OCI-LY1 (cell line): ENCODE results near the gene TBC1D4.

Source experiments
- EZH2 ChIP-seq: fragments of 200-600 bp; sonication (generic), shearing (Covaris generic); IDR thresholded peaks from 2 replicates; pipeline ENCODE4 v1.8.0; 2017; ENCODE audit warnings: borderline replicate concordance, mixed run types, mild to moderate bottlenecking, antibody characterized with exemption, low read length, moderate library complexity, mixed read lengths
- TF ChIP-seq, protein P1 (sequence below): fragments of 200-600 bp; sonication (generic), shearing (Covaris generic); IDR thresholded peaks from 2 replicates; pipeline ENCODE4 v1.5.1; 2017; ENCODE audit warnings: mild to moderate bottlenecking, antibody characterized with exemption, low read length, moderate library complexity, mixed read lengths

DNA sequence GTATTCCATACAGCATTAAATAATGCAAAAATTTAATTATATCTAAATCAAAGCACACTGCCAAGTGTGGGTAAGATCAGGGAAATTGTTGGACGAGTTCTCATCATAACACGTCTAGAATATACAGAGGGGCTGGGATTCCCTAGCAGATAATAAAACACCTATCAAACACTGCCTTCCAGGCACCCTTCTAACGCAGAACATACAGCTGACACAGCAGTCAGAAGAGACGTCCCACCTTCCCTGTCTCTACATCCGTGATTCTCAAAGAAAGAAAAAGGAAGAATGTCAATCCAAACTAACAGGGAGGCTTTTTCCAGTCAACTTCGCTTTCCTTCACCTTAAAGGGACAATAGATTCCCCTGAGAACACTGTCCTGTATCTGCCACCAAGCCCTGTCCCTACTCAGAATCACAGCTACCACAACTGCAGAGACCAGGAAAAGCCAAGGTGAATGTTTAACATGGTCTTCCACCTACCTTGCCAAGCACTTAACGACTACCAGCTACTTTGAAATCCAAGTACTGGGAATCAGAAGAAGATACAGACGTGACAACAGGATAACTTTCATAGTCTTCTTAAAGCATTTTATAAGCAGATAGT lies 38.5 kb downstream of the TBC1D4 start:
- TF ChIP-seq, protein P1, sequence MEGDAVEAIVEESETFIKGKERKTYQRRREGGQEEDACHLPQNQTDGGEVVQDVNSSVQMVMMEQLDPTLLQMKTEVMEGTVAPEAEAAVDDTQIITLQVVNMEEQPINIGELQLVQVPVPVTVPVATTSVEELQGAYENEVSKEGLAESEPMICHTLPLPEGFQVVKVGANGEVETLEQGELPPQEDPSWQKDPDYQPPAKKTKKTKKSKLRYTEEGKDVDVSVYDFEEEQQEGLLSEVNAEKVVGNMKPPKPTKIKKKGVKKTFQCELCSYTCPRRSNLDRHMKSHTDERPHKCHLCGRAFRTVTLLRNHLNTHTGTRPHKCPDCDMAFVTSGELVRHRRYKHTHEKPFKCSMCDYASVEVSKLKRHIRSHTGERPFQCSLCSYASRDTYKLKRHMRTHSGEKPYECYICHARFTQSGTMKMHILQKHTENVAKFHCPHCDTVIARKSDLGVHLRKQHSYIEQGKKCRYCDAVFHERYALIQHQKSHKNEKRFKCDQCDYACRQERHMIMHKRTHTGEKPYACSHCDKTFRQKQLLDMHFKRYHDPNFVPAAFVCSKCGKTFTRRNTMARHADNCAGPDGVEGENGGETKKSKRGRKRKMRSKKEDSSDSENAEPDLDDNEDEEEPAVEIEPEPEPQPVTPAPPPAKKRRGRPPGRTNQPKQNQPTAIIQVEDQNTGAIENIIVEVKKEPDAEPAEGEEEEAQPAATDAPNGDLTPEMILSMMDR = no peak
- no peak for TF ChIP-seq EZH2
